NCI-H1105 treated with DMSO at 0.1 percent for 48 hours (cell line): ENCODE results near the gene ZNF560.
"Not testable (repeated sequence)": the region's sequence is repeated elsewhere in the genome, so short reads cannot be mapped to it uniquely, and the experiment has no call there.

Experiments
- DNase-seq: peaks from one replicate; lab custom pipeline; 2025; lab: John Stamatoyannopoulos, UW

The ZNF560 gene

GRCh38 chr19:9498183-9498902 lies at the start of gene ZNF560:
Gene ZNF560 (minus strand): TSS chr19:9498616. CDS start chr19:9475313, 23,303 bp downstream.
- DNase-seq: no peak

DNA sequence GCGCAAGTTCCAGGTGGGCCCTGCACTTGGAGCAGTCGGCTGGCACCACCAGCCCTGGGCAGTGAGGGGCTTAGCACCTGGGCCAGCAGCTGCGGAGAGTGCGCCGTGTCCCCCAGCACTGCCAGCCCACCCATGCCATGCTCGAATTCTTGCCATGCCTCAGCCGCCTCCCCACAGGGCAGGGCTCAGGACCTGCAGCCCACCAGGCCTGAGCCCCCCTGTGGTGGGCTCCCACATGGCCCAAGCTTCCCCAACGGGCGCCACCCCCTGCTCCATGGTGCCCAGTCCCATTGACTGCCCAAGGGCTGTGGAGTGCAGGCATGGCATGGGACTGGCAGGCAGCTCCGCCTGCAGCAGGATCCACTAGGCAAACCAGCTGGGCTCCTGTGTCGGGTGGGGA lies 49.5 kb upstream of the ZNF560 start:
- DNase-seq: no peak

DNA sequence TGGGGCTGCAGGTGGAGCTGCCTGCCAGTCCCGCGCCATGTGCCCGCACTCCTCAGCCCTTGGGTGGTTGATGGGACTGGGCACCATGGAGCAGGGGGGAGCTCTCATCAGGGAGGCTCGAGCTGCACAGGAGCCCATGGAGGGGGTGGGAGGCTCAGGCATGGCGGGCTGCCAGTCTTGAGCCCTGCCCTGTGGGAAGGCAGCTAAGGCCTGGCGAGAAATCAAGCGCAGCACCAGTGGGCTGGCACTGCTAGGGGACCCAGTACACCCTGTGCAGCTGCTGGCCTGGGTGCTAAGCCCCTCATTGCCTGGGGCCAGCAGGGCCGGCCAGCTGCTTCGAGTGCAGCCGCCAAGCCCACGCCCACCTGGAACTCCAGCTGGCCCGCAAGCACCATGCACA lies 42.9 kb upstream of the ZNF560 start:
- DNase-seq: not testable (repeated sequence)

DNA sequence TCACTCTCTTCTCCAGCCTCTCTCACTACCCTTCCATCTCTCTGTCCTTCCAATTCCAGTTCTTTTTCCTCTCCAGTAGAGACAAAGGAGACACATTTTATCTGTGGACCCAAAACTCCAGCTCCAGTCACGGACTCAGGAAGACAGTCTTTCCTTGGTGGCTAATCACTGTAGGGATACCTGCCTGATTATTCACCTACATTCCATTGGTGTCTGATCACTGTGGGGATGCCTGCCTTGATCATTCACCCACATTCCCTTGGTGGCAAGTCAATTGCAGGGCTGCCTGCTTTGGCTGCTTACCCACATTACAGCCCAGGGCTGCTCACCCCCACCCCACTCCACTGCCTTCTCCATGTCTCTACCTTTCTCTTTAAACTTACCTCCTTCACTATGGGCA lies 41.5 kb upstream of the ZNF560 start:
- DNase-seq: not testable (repeated sequence)

DNA sequence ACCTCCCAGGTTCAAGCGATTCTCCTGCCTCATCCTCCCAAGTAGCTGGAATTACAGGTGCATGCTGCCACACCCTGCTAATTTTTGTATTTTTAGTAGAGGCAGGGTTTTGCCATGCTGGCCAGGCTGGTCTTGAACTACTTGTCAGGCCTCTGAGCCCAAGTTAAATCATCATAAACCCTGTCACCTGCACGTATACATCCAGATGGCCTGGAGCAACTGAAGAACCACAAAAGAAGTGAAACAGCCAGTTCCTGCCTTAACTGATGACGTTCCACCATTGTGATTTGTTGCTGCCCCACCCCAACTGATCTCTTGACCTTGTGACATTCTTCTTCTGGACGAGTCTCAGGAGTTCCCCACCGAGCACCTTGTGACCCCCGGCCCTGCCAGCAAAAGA lies 40.8 kb upstream of the ZNF560 start:
- DNase-seq: not testable (repeated sequence)

GRCh38 chr19:9538183-9539058 lies 40.0 kb upstream of the ZNF560 start, which contains the start of gene ZNF426:
Gene ZNF426 (minus strand): TSS chr19:9538645. CDS start chr19:9536232, 2,413 bp downstream.
- DNase-seq: peak; percentile 83

GRCh38 chr19:9535934-9536333 lies 37.5 kb upstream of the ZNF560 start:
- no peak for DNase-seq

GRCh38 chr19:9531933-9532332 lies 33.5 kb upstream of the ZNF560 start:
- no peak for DNase-seq

DNA sequence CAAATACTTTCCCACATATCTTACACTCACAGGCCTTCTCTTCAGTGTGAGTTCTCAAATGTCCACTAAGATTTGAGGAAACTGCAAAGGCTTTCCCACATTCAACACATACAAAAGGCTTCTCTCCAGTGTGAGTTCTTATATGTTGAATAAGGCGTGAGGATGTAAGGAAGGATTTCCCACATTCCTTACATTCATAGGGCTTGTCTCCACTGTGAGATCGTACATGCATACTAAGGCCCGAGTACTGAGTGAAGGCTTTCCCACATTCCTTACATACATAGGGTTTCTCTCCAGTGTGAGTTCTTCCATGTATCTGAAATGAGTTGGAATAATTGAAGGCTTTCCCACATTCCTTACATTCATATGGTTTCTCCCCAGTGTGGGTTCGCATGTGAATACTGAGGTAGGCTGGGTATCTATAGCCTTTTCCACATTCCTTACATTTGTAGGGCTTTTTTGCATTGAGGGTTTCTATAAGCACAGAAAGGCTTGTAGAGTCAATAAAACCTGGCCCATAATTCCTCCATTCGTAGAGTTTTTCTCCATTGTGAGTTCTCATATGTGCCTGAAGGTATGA lies 30.4 kb upstream of the ZNF560 start:
- DNase-seq: no peak

GRCh38 chr19:9523885-9524474 lies 25.6 kb upstream of the ZNF560 start:
- no peak for DNase-seq

DNA sequence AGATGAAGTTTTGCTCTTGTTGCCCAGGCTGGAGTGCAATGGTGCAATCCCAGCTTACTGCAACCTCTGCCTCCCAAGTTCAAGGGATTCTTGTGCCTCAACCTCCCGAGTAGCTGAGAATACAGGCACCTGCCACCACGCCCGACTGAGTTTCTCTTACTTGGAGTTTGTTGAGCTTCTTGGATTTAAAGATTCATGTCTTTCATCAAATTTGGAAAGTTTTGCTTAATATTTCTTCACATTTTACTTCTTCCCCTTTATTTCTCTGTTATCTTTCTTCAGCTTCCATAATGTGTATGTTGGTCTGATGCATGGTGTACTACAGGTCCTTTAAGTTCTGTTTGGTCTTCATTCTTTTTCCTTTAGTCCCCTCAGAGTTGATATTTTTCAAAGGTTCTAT lies 8.9 kb upstream of the ZNF560 start:
- DNase-seq: no peak

- no peak for DNase-seq
Measured at GRCh38 chr19:9500796-9501195, 2.4 kb upstream of the ZNF560 start.

GRCh38 chr19:9494096-9494495 lies 4.3 kb downstream of the ZNF560 start:
- DNase-seq: no peak

- no peak for DNase-seq
Measured at GRCh38 chr19:9487016-9487415, 11.4 kb downstream of the ZNF560 start.

DNA sequence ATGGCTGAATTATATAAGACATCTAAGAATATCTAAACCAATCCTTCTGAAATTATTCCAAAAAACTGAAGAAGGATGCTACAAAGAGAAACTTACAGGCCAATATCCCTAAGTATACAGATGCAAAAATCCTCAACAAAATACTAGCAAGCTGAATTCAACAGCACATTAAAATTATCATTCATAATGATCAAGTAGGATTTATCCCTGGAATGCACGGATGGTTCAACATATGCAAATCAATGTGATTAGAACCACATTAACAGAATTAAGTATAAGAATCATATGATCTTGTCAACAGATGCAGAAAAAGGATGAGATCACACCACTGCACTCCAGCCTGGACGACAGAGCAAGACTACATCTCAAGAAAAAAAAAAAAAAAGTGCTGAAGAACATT lies 13.3 kb downstream of the ZNF560 start:
- DNase-seq: no peak

DNA sequence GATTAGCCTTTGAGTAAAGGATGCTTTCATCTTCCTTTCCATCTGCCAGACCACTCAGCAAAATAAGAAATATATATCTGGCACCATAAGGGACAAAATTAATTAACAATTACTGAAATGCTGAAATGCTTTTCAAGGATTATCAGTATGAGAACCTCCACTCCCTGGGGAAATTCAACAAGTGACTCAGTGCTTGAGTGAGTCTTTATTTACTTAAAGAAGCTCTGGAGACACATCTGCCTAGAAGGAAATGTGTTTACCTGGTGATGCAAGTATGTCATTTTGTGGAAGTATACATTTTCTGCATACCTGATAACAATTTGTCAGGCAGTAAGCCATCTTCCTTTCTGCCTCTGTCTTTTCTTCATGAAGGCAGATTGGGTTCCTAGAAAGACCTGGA lies 23.4 kb downstream of the ZNF560 start:
- no peak for DNase-seq

DNA sequence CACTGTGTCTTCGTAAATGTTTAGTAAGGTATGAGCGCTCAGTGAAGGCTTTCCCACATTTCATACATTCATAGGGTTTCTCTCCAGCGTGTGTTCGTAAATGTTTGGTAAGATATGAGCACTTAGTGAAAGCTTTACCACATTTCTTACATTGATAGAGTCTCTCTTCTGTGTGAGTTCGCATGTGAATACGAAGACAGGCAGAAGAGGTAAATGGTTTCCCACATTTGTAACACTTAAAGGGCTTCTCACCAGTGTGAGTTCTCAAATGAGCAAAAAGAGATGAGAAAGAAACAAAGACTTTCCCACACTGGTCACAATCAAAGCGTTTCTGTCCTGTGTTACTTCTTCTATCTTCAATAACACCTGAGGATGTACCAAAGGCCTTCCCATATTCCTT lies 31.3 kb downstream of the ZNF560 start:
- no peak for DNase-seq

GRCh38 chr19:9461938-9462337 lies 36.5 kb downstream of the ZNF560 start:
- DNase-seq: no peak

DNA sequence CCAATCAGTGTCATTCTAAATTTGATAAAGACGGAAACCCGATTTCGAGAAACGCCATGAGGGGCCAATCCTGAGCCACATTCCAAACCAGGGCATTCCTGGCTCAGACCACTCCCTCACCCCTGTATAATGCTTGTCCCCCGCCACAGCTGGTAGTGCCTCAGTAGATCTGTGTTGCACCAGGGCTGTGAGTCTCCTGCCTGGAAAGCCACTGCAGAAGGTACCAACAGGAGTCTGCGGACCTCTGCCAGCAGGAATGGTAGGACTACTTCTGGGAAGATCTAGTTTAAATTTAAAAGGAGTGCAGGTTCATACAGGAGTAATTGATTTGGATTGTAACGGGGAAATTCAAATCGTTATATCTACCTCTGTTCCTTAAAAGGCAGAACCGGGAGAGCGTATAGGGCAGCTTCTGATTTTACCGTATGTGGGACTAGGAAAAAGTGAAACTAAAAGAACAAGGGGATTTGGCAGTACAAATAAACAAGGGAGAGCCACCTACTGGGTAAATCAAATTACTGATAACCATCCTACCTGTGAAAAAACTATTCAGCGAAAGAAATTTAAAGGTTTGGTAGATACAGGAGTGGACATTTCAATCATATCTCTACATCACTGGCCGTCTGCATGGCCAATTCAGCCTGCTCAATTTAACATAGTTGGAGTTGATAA lies 42.3 kb downstream of the ZNF560 start:
- peak; percentile 5 for DNase-seq

GRCh38 chr19:9453953-9454352 lies 44.5 kb downstream of the ZNF560 start:
- no peak for DNase-seq

DNA sequence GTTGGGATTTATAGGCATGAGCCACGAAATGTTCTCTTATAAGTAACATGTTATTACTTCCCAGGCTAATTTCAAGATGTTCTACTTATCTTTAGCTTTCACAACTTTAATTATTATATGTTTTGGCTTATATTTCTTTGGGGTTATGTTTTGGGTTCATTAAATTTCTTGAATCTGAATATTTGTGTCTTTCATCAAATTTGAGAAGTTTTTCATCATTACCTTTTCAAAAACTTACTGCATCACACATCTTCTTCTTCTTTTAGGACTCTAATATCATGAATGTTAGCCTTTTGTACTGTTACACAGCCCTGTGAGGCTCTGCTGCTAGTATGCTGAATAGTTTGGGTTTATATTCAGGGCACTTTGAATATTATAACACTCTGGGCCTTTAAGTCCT lies 53.4 kb downstream of the ZNF560 start:
- DNase-seq: no peak

- DNase-seq: no peak
Measured at GRCh38 chr19:9436358-9436757, 62.1 kb downstream of the ZNF560 start.
